Testis (tissue), 2 donors: Measurements from ENCODE around the gene CCDC7.

Experiments
- CTCF ChIP-seq, 3 experiments: fragments of 450-650 bp in 2 of 3; fragments of 200-600 bp in 1 of 3; sonication (generic) in 1 of 3; IDR thresholded peaks; one replicate each; pipeline ENCODE4 v1.5.1; 2016 to 2019; ENCODE audit warnings: antibody characterized with exemption in 3 of 3, mild to moderate bottlenecking in 2 of 3, moderate library complexity in 1 of 3
- POLR2A ChIP-seq: fragments of 450-650 bp; IDR thresholded peaks from one replicate; pipeline ENCODE4 v1.6.1; 2017; ENCODE audit warnings: antibody characterized with exemption, mild to moderate bottlenecking, moderate library complexity

GRCh38 chr10:32865170-32865569 is 419.2 kb downstream of the CCDC7 start:
- TF ChIP-seq CTCF (IDR thresholded peaks at IDR 0.05): no peak
- TF ChIP-seq POLR2A: no peak
